Sigmoid colon (tissue), 4 donors: ENCODE data around the gene INPP1.

Source experiments
- CTCF ChIP-seq, 4 experiments: fragments of 450-650 bp in 3 of 4; fragments of 200-600 bp in 1 of 4; IDR thresholded peaks; one replicate each; pipeline ENCODE4 v1.5.1; 2016 to 2019; ENCODE audit warnings: antibody characterized with exemption in 4 of 4, mild to moderate bottlenecking in 3 of 4, moderate library complexity in 2 of 4
- EP300 ChIP-seq, 4 donors: sonication (generic); formaldehyde crosslinking; IDR thresholded peaks; one replicate each; pipeline ENCODE4 v1.6.1; 2017; ENCODE audit warnings: antibody characterized with exemption in 4 of 4
- POLR2A ChIP-seq, 2 donors: fragments of 450-650 bp; IDR thresholded peaks; one replicate each; pipeline ENCODE4 v1.6.1; 2016; ENCODE audit warnings: antibody characterized with exemption in 2 of 2, mild to moderate bottlenecking in 2 of 2, moderate library complexity in 2 of 2
- POLR2AphosphoS5 ChIP-seq, 4 donors: sonication (generic); formaldehyde crosslinking; IDR thresholded peaks; one replicate each; pipeline ENCODE4 v1.6.1; 2017; ENCODE audit warnings: antibody characterized with exemption in 4 of 4

DNA sequence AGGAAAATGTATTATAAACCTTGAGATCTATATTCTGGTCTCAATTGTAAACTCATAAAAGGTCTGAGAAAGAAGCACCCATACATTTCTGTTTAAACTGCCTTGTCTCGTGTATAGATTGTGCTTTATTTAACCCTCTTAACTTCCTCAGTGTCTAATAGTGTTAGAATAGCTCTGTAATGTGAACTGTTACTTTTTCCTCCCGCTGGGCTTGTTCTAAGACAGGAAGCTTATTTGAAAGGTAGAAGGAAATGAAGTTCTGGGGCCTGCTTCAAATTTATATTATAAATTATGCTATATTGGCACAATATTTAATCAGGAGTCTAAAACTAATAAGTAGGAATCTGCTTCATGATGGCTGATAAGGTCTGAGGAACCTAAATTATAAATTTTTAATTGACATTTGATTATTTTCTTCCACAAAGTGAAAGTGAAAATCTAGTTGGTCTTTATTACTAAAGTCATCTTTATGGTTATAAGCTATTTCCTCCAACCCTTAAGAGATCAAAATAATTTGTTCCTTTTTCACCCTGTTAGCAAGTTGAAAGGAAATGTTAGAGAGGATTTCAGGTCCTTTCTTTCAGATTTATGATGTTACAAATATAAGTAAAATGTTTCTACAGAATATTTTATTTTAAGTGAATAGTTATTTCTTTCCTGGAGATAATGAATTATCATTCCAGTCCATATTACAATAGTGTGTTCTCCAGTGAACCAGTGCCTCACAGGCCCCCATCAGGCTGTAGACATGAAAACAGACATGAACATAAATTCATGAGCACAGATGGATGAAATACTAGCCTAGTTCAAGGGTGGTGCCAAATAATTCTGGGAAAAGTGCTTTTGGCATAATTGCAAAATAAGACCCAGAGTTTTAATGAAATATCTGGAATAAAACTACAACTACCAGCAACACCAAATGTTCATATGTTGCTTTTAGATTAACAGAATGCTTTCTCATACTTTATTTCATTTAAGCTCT lies 72.7 kb downstream of the INPP1 start:
- TF ChIP-seq POLR2AphosphoS5 (IDR thresholded peaks at IDR 0.05): no peak
- no peak for TF ChIP-seq CTCF (IDR thresholded peaks at IDR 0.05)
- TF ChIP-seq POLR2A (IDR thresholded peaks at IDR 0.05): no peak
- no peak for TF ChIP-seq EP300 (IDR thresholded peaks at IDR 0.05)
